ENCODE data around the gene DRG2. TPM values are rescaled to one million over a fixed set of nuclear protein-coding genes. Genes with fewer than 3 reads are reported as not detected.

Gene DRG2
- total and polyA plus RNA-seq, 2 donors (not counting 1 experiment from before 2014, with no cell fraction given), result 58.7 to 67.8 TPM

DNA sequence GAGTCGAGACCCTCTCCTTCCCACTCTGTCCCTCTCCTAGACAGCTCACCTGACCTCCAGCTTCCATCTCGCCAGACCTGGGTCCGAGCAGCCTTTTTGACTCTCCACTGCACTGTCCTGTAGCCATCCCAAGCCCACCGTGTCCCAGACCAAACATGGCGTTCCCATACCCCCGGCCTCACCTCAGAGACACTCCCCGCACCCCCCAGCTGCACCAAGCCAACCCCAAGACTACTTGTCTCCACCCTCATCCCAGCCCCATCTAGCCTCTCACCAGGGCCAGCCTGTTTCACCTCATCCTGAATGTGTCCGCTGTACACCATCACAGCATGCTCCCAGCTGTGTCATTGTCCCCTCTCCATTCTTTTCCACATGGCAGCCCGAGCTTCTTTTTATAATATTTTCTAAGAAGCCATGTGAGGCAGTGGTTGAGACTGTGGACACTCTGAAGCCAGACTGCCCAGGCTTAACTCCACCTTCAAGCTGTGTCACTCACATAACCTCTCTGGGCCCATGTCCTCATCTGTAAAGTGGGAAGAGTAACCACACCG, 22.3 kb downstream of the DRG2 start:
- Mint-ChIP-seq H3K4me1 (no peaks in the 10 kb centered on the region), H3K9me3 (ENCODE audit: insufficient read depth) (no peaks in the 10 kb centered on the region), H3K27me3 (no peaks in the 10 kb centered on the region), H3K27ac (no peak overlapping the region), H3K4me3 (no peak overlapping the region)
- H3K4me3 ChIP-seq (ENCODE audit: control extremely low read depth in 1 of 5, extremely low read depth in 1 of 5, insufficient read depth in 1 of 5, low read depth in 2 of 5, low read length in 4 of 5), result no peak overlapping the region
- no peak for ATAC-seq (ENCODE audit: low read depth)
- H3K4me1 ChIP-seq (ENCODE audit: control insufficient read depth in 2 of 2, insufficient read depth in 2 of 2, low read length in 2 of 2), result no peaks in the 10 kb centered on the region
- H2AFZ ChIP-seq (ENCODE audit: insufficient read depth, low read depth, low read length, poor library complexity, severe bottlenecking), result no peak overlapping the region
- no peaks in the 10 kb centered on the region for H4K20me1 ChIP-seq (ENCODE audit: control insufficient read depth, insufficient read depth, low read length, poor library complexity, severe bottlenecking)
- 93% methylated on average over 7 of the region's 10 CpGs for WGBS (ENCODE audit: insufficient coverage)
- no peaks in the 10 kb centered on the region for H3K27me3 ChIP-seq (replicated peaks in 1 of 4; ENCODE audit: control extremely low read depth in 1 of 4, control insufficient read depth in 3 of 4, insufficient read depth in 4 of 4, low read length in 3 of 4)
- CTCF ChIA-PET, result no interaction called here
- TF ChIP-seq, protein P1, sequence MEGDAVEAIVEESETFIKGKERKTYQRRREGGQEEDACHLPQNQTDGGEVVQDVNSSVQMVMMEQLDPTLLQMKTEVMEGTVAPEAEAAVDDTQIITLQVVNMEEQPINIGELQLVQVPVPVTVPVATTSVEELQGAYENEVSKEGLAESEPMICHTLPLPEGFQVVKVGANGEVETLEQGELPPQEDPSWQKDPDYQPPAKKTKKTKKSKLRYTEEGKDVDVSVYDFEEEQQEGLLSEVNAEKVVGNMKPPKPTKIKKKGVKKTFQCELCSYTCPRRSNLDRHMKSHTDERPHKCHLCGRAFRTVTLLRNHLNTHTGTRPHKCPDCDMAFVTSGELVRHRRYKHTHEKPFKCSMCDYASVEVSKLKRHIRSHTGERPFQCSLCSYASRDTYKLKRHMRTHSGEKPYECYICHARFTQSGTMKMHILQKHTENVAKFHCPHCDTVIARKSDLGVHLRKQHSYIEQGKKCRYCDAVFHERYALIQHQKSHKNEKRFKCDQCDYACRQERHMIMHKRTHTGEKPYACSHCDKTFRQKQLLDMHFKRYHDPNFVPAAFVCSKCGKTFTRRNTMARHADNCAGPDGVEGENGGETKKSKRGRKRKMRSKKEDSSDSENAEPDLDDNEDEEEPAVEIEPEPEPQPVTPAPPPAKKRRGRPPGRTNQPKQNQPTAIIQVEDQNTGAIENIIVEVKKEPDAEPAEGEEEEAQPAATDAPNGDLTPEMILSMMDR (IDR thresholded peaks at IDR 0.05), result no peak
- no peak for TF ChIP-seq EZH2 (IDR thresholded peaks at IDR 0.05; ENCODE audit: borderline replicate concordance, insufficient read depth, low read depth, low read length, poor library complexity, severe bottlenecking)
- POLR2A ChIA-PET, result no interaction called here
- H3K9ac ChIP-seq (ENCODE audit: low read length), result no peak overlapping the region
- H3K36me3 ChIP-seq (replicated peaks in 1 of 2; ENCODE audit: control extremely low read depth in 1 of 2, control insufficient read depth in 1 of 2, extremely low read depth in 1 of 2, insufficient read depth in 2 of 2, low read length in 1 of 2), result peaks cover 0 to 13% of the 10 kb centered on the region in 2 experiments
- no peaks in the 10 kb centered on the region for H3K79me2 ChIP-seq (ENCODE audit: control insufficient read depth, insufficient read depth, low read length)
- no peak overlapping the region for H3K27ac ChIP-seq (ENCODE audit: low read length in 2 of 2)
- no peaks in the 10 kb centered on the region for H3K9me3 ChIP-seq (ENCODE audit: control extremely low read depth in 1 of 3, control insufficient read depth in 2 of 3, insufficient read depth in 1 of 3, low read length in 2 of 3)
- no peak overlapping the region for H3K4me2 ChIP-seq (replicated peaks; ENCODE audit: low read depth, low read length, poor library complexity, severe bottlenecking)
- DNase-seq, result no peak
- intact Hi-C loops (cut with micrococcal nuclease), result no loop called here

DNA sequence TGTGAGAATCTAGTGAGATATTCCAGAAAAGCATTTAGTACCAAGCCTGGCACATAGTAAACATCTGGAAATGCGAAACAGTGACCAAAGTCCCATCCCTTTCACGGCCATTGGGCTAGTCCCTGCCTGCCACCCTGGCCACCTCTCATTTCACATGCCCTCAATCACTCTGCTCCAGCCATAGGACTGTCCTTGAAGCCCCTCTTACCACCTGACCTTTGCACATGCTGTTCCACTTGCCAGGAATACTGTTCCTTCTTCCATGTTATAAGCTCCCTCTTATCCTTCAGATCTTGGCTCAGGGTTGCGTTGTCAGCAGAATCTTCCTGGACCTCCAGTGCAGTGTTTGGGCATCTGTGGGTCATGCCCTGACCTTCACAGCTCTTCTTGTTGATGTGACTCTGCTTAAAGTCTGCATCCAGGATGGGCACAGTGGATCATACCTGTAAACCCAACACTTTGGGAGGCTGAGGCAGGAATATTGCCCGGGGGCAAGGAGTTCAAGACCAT, 22.9 kb downstream of the DRG2 start:
- H3K36me3 ChIP-seq (replicated peaks in 1 of 2; ENCODE audit: control extremely low read depth in 1 of 2, control insufficient read depth in 1 of 2, extremely low read depth in 1 of 2, insufficient read depth in 2 of 2, low read length in 1 of 2), result peaks cover 0 to 13% of the 10 kb centered on the region in 2 experiments
- H3K9ac ChIP-seq (ENCODE audit: low read length), result no peak overlapping the region
- no peaks in the 10 kb centered on the region for H3K9me3 Mint-ChIP-seq (ENCODE audit: insufficient read depth)
- POLR2A ChIA-PET, result no interaction called here
- H3K27me3 Mint-ChIP-seq, result no peaks in the 10 kb centered on the region
- intact Hi-C loops (cut with micrococcal nuclease), result no loop called here
- H3K27ac Mint-ChIP-seq, result no peak overlapping the region
- H3K27ac ChIP-seq (ENCODE audit: low read length in 2 of 2), result no peak overlapping the region
- no peaks in the 10 kb centered on the region for H3K27me3 ChIP-seq (replicated peaks in 1 of 4; ENCODE audit: control extremely low read depth in 1 of 4, control insufficient read depth in 3 of 4, insufficient read depth in 4 of 4, low read length in 3 of 4)
- ATAC-seq (ENCODE audit: low read depth) (no peak), DNase-seq (no peak)
- 61% methylated on average over 3 of the region's 4 CpGs for WGBS (ENCODE audit: insufficient coverage)
- no peaks in the 10 kb centered on the region for H4K20me1 ChIP-seq (ENCODE audit: control insufficient read depth, insufficient read depth, low read length, poor library complexity, severe bottlenecking)
- CTCF ChIA-PET, result no interaction called here
- no peak overlapping the region for H3K4me2 ChIP-seq (replicated peaks; ENCODE audit: low read depth, low read length, poor library complexity, severe bottlenecking)
- H3K9me3 ChIP-seq (ENCODE audit: control extremely low read depth in 1 of 3, control insufficient read depth in 2 of 3, insufficient read depth in 1 of 3, low read length in 2 of 3), result no peaks in the 10 kb centered on the region
- H3K4me3 ChIP-seq (ENCODE audit: control extremely low read depth in 1 of 5, extremely low read depth in 1 of 5, insufficient read depth in 1 of 5, low read depth in 2 of 5, low read length in 4 of 5), result no peak overlapping the region
- no peak overlapping the region for H3K4me3 Mint-ChIP-seq
- H3K79me2 ChIP-seq (ENCODE audit: control insufficient read depth, insufficient read depth, low read length), result no peaks in the 10 kb centered on the region
- H2AFZ ChIP-seq (ENCODE audit: insufficient read depth, low read depth, low read length, poor library complexity, severe bottlenecking), result no peak overlapping the region
- H3K4me1 Mint-ChIP-seq, result no peaks in the 10 kb centered on the region
- TF ChIP-seq, protein P1 (IDR thresholded peaks at IDR 0.05), result no peak
- no peak for TF ChIP-seq EZH2 (IDR thresholded peaks at IDR 0.05; ENCODE audit: borderline replicate concordance, insufficient read depth, low read depth, low read length, poor library complexity, severe bottlenecking)
- H3K4me1 ChIP-seq (ENCODE audit: control insufficient read depth in 2 of 2, insufficient read depth in 2 of 2, low read length in 2 of 2), result no peaks in the 10 kb centered on the region

Data from B cell (primary cell).